ENCODE data around the gene HOMER2.
A peak's percentile ranks its signal among the peaks of the same experiment; 100 is the strongest.
"Not testable (repeated sequence)": the region's sequence is repeated elsewhere in the genome, so short reads cannot be mapped to it uniquely, and the experiment has no call there.

The HOMER2 gene

GRCh38 chr15:82952158-82953081 lies at the start of gene HOMER2:
Gene HOMER2, minus strand, starts transcription at chr15:82952720. Its CDS starts 185 bp downstream, at chr15:82952535.
- DNase-seq, result no peak

DNA sequence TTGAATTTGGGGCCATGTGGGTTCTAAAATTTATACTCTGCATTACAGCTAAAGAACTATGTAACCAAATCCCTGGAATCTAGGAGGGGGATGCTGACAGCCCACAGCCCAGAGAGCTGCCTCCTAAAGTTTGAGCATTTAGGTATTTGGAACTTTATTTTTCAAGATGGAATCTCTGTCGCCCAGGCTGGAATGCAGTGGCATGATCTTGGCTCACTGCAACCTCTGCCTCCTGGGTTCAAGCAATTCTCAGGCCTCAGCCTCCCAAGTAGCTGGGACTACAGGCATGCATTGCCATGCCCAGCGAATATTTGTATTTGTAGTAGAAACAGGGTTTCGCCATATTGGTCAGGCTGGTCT lies 48.1 kb upstream of the HOMER2 start:
- DNase-seq, result not testable (repeated sequence)

GRCh38 chr15:82999905-83000671 lies 47.6 kb upstream of the HOMER2 start:
- peak; percentile 13 for DNase-seq

GRCh38 chr15:82999426-82999825 lies 46.9 kb upstream of the HOMER2 start:
- no peak for DNase-seq

DNA sequence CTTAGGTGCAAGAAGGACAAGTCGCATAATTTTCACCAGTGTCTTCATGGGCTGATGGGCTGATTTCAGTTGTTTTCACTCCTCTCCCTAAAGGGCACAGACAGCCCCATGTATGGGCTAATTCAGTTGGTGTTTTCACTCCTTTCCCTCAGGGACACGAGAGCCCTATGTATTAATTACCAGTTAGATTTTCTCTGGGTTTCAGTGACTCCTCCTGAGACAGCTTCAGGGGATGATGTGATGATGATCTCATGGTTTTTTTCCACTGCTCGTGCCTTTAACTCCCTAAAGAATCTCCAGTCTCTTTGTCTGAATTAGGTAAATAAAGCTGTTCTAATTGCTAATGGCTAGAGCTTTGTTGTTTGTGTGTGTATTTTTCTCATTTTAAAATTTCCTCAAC lies 43.4 kb upstream of the HOMER2 start:
- DNase-seq, result no peak

DNA sequence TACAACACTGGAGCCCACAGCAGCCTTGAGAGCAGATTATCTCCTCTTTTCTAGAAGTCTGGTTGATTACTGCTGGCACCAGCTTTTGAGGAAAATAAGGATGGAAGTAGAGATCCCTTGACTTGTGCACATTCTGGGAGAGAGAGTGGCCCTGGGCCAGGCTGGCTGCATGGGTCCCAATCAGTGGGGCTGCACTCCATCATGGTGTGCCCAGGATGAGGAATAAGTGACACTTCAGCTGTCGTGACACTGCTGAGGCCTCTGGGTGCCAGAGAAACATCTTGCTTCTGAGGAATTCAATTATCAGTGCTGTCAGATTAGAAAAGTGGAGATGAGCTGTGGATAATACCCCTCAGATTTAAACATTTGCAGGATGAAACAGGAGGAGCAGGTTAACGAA lies 42.6 kb upstream of the HOMER2 start:
- no peak for DNase-seq

- no peak for DNase-seq
Observed at GRCh38 chr15:82993144-82993543, 40.6 kb upstream of the HOMER2 start.

DNA sequence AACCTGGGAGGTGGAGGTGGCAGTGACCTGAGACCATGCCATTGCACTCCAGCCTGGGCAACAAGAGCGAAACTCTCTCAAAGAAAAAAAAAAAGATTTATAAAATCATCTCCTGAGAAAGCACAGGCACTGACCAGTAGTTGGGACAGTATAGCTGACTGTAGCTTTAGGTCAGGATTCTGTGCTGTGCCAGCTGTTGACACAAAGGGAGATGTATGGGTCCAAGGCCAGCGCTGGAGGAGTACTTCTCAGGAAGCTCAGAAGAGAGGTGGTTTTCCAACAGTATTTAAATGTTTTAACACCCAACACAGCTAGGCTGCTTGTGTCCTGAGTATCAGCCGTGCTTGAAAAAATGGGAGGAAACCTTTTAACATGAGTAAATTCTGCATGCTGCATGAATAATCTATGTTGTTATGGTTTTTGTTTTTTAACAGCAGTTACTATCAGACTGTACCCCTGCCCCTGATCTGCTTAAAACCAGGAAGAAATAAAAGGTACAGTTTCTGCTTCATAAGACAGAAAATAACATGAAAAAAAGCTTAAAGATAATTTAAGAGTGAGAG lies 40.0 kb upstream of the HOMER2 start:
- no peak for DNase-seq

DNA sequence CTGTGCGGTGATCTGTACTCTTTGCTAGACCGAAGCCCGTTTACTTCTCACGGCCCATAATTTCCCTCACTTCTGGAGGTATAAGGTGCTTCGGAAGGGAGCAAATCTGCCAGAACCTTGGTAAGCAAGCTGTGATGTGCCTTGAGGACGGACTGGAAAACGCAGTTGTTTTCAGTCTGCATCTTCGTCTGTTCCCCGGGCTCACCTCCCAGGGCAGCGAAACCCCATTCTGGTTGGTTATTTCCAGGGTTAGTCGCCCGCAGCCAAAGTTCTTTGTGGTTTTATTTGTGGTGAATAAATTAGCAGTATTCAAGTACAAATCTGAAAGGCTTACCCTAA lies 33.9 kb upstream of the HOMER2 start:
- DNase-seq, result no peak

GRCh38 chr15:82985688-82986441 lies 33.3 kb upstream of the HOMER2 start, which contains the start of gene RAMAC:
Gene RAMAC, plus strand, starts transcription at chr15:82986210. Its CDS starts 2,809 bp downstream, at chr15:82989019.
- peak; percentile 90 for DNase-seq

GRCh38 chr15:82980981-82981380 lies 28.5 kb upstream of the HOMER2 start:
- no peak for DNase-seq

- no peak for DNase-seq
Observed at GRCh38 chr15:82979726-82980125, 27.2 kb upstream of the HOMER2 start.

GRCh38 chr15:82978438-82978837 lies 25.9 kb upstream of the HOMER2 start:
- no peak for DNase-seq

GRCh38 chr15:82977076-82977475 lies 24.6 kb upstream of the HOMER2 start:
- no peak for DNase-seq

DNA sequence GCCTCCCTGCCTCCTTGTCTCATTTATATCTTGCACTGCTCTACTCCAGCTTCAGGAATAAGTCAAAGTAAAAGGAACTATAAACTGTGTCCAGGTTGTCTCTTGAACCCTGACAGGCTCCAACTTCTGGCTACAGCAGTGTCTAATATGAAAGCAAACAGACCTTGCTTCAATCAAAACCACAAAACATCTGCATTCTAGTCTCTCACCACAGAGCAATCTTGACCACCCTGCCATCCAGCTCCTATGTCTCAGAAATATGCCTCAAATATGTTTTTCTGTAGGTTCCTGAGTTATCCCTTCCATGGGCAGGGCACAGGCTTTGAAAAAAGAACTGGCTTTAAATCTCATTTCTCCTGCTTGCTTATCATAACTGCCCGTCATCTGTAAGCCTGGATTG lies 20.5 kb upstream of the HOMER2 start:
- DNase-seq, result no peak

GRCh38 chr15:82971218-82971984 lies 18.9 kb upstream of the HOMER2 start:
- no peak for DNase-seq

GRCh38 chr15:82970696-82971095 lies 18.2 kb upstream of the HOMER2 start:
- DNase-seq, result no peak

DNA sequence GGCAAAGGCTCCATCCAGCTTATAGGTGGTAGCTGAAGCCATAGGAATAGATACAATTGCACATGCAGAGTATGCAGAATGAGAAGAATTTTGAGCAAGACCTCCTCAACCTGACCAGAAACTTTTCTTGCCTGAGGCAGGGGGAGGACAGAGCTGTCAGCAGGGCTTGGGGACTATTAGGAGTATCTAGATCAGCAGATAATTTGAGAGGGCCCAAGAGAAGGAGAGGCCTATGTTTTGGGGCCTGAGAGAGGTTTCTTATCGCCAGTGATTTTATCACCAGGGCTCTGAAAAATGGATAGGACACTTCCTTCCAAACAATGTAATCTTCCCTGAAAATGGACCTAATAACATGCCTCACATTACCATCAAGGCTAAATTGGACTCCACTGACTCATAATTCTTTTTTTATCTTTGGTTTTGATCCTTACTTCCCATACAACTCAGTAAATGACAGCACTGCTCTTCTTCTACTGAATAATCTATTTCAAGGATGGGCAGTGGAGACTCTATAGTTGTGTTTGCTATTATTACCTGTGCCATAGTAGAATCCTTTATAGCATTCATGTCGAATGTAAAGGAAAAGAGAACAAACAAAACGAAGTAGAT lies 17.7 kb upstream of the HOMER2 start:
- no peak for DNase-seq

DNA sequence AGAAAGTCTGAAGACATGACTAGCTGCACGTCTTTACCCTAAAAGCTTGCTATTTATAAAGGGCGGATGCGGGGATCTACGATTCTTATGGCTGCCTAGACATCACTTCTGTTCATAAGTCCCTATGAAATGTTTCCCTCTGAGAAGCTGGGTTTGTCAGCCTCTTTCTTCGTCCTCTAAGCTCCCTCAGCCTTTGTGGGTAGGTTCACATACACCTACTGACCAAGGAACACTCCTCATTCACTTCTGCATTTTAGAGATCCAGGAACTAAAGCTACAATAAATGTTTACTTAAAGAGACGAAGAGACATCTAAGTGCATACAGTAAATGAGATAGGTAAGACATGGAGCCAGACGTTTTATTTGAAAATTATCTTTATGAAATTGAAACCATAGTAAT lies 16.8 kb upstream of the HOMER2 start:
- no peak for DNase-seq

DNA sequence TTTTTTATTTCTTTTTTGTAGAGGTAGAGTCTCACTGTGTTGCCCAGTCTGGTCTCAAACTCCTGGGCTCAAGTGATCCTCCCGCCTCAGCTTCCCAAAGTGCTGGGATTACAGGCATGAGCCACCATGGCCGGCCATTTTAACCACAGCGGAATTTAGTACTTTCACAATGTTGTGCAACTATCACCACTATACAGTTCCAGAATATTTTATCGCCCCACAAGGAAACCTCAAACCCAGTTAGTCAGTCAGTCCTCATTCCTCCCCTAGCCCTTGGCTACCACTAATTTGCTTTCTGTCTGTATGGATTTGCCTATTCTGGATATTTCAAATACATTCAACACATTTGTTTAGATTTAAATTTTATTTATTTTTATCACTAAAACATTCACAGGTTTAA lies 15.5 kb upstream of the HOMER2 start:
- DNase-seq, result no peak

DNA sequence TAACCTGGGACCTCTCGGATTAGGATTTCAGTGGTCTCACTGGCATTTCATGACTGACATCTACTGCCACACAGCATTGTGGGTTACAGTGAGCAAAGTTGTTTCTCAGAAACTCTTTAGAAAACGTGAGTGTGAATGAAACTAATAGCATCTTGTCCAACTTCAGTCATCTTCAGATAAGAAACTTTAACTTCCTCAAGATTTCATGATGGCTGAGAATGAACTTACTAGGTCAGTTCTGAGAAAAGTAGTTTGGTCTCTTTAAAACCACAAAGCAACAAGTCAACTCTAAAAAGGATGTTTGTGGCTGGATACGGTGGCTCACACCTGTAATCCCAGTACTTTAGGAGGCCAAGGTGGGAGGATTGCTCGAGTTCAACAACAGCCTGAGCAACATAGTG lies 14.2 kb upstream of the HOMER2 start:
- no peak for DNase-seq

GRCh38 chr15:82964890-82965289 lies 12.4 kb upstream of the HOMER2 start:
- DNase-seq, result no peak
